Neutrophil (primary cell): Measurements from ENCODE around the gene THSD4.

Experiments used
- H3K27ac ChIP-seq: fragments of 200-600 bp; sonication (generic); 2 replicates; pipeline ENCODE4 v1.5.1; 2016; ENCODE audit warnings: mild to moderate bottlenecking, moderate library complexity
- H3K27me3 ChIP-seq: fragments of 200-600 bp; sonication (generic); 2 replicates; pipeline ENCODE4 v1.6.0; 2016; ENCODE audit warnings: mild to moderate bottlenecking
- H3K36me3 ChIP-seq: fragments of 200-600 bp; sonication (generic); 2 replicates; pipeline ENCODE4 v1.5.1; 2017
- H3K4me1 ChIP-seq, 2 experiments: fragments of 200-600 bp in 1 of 2; sonication (generic) in 1 of 2; 1 replicate in 1 of 2; 2 replicates in 1 of 2; pipeline versions ENCODE4 v1.5.1 to v1.6.1; 2013 to 2016; ENCODE audit warnings: low read depth in 1 of 2, low read length in 1 of 2, mild to moderate bottlenecking in 1 of 2, moderate library complexity in 1 of 2; ENCODE audit not compliant: control insufficient read depth in 1 of 2, insufficient read depth in 1 of 2
- H3K4me3 ChIP-seq, 2 experiments: fragments of 200-600 bp in 1 of 2; sonication (generic) in 1 of 2; 1 replicate in 1 of 2; 2 replicates in 1 of 2; pipeline ENCODE4 v1.5.1; 2013 to 2016; ENCODE audit warnings: low read depth in 1 of 2, low read length in 1 of 2, mild to moderate bottlenecking in 1 of 2, moderate library complexity in 1 of 2
- H3K9me3 ChIP-seq: fragments of 200-600 bp; sonication (generic); 2 replicates; pipeline ENCODE4 v1.5.1; 2016
- TF ChIP-seq, protein P1 (sequence below): fragments of 200-600 bp; sonication (generic); IDR thresholded peaks from 2 replicates; pipeline ENCODE4 v1.5.1; 2016; ENCODE audit warnings: antibody characterized with exemption

Gene THSD4

DNA sequence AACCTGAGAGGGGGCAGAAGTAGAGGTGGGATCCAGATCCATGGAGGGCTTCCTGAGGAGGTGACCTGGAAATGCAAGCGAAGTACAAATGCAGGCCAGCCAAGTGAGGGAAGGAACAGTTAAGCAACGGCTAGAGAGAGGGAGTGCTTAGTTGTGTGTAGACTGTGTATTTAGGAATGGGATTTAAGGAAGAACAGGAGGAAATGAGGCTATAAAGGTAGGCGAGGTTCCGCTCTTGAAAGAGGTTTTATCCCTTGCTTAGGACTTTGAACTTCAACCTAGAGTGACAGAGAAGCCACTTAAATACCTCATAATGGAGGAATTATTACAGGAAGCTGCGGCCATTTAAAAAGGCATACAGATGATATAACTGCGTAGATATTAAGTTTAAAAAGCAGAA, 295.1 kb downstream of the THSD4 start:
- Histone ChIP-seq H3K4me3 (no peak overlapping the region), H3K4me1 (no peaks in the 10 kb centered on the region), H3K27ac (no peak overlapping the region), H3K27me3 (peaks cover 15% of the 10 kb centered on the region), H3K36me3 (no peaks in the 10 kb centered on the region), H3K9me3 (no peaks in the 10 kb centered on the region)
- TF ChIP-seq, protein P1, sequence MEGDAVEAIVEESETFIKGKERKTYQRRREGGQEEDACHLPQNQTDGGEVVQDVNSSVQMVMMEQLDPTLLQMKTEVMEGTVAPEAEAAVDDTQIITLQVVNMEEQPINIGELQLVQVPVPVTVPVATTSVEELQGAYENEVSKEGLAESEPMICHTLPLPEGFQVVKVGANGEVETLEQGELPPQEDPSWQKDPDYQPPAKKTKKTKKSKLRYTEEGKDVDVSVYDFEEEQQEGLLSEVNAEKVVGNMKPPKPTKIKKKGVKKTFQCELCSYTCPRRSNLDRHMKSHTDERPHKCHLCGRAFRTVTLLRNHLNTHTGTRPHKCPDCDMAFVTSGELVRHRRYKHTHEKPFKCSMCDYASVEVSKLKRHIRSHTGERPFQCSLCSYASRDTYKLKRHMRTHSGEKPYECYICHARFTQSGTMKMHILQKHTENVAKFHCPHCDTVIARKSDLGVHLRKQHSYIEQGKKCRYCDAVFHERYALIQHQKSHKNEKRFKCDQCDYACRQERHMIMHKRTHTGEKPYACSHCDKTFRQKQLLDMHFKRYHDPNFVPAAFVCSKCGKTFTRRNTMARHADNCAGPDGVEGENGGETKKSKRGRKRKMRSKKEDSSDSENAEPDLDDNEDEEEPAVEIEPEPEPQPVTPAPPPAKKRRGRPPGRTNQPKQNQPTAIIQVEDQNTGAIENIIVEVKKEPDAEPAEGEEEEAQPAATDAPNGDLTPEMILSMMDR, result no peak

DNA sequence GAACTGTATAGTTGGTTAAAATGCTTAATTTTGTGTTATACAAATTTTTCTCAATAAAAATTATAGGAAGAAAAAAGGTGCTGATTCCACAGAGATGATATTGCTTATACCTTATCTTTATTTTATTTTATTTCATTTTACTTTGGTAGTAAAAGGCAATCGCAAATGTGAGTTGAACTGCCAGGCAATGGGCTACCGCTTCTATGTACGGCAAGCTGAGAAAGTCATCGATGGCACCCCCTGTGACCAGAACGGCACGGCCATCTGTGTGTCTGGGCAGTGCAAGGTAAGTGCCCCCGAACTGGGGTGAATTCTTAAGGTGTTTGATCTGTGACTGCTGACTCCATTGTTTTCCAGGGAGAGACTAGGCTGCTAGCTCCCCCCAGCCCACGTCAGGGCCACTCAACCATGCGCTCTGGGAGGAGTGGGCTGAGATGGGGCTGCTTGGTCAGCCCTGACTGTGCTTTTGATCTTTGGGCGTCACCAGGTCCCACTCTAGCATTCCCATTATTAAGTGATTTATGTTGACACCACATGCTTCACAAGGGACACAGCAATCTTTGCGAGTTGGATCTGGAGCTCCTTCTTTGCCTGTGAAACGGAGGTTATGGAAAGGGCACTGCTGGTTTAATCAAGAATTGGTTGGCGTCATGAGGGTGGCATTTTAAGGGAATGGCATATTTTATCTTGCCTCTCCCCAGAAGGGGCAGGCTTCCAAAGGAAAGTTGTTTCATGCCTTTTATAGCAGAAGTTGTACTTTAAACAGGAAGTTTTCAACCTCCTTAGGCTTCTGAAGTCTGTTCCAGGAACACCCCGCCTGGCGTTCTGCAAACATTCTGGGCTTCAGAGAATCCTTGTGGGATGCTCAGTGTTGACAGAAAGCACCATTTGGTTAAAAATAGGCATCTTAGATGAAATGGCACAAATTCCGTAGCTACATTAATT, 296.5 kb downstream of the THSD4 start:
- Histone ChIP-seq H3K4me3 (no peak overlapping the region), H3K36me3 (no peaks in the 10 kb centered on the region), H3K27ac (no peak overlapping the region), H3K9me3 (no peaks in the 10 kb centered on the region), H3K4me1 (no peaks in the 10 kb centered on the region), H3K27me3 (peaks cover 15% of the 10 kb centered on the region)
- TF ChIP-seq, protein P1, result no peak

DNA sequence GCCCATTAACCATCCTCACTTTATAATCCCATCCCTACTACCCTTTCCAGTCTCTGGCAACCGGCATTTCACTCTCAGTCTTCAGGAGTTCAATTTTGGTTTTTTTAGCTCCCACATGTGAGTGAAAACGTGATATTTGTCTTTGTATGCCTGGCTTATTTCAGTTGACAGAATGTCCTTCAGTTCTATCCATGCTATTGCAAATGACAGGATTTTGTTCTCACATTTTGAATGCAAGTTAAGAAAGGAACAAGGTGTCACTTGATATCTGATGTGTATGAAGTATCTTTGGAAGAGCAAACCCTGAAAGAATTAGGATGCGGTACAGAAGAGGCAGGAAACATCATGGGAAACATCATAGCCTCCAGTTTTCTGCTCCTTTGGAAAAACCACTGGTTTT, 298.1 kb downstream of the THSD4 start:
- H3K4me1 ChIP-seq, result no peaks in the 10 kb centered on the region
- H3K27ac ChIP-seq, result no peak overlapping the region
- TF ChIP-seq, protein P1, result no peak
- no peak overlapping the region for H3K4me3 ChIP-seq
- H3K27me3 ChIP-seq, result peaks cover 15% of the 10 kb centered on the region
- no peaks in the 10 kb centered on the region for H3K36me3 ChIP-seq
- H3K9me3 ChIP-seq, result no peaks in the 10 kb centered on the region

DNA sequence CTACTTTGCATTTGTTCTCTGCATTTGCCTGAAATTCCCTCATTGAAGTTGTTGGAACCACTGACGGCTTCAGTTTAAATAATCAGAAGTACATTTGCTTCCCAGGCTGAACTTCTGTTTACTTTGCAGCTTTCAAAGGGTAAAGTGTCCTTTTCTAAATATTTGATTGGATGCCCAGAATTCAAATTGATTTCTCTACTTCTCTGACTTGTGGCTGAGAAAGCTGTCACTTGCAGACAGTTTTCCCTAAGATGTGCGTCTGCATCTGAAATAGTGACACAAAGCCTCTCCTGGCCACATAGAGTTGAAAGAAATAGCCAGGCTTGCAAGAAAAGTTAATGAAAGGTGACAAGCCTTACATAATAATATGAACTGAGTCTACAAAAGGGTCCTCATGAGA, 299.6 kb downstream of the THSD4 start:
- no peaks in the 10 kb centered on the region for H3K9me3 ChIP-seq
- peaks cover 15% of the 10 kb centered on the region for H3K27me3 ChIP-seq
- TF ChIP-seq, protein P1, result no peak
- no peaks in the 10 kb centered on the region for H3K36me3 ChIP-seq
- H3K4me3 ChIP-seq, result no peak overlapping the region
- no peak overlapping the region for H3K27ac ChIP-seq
- H3K4me1 ChIP-seq, result no peaks in the 10 kb centered on the region

DNA sequence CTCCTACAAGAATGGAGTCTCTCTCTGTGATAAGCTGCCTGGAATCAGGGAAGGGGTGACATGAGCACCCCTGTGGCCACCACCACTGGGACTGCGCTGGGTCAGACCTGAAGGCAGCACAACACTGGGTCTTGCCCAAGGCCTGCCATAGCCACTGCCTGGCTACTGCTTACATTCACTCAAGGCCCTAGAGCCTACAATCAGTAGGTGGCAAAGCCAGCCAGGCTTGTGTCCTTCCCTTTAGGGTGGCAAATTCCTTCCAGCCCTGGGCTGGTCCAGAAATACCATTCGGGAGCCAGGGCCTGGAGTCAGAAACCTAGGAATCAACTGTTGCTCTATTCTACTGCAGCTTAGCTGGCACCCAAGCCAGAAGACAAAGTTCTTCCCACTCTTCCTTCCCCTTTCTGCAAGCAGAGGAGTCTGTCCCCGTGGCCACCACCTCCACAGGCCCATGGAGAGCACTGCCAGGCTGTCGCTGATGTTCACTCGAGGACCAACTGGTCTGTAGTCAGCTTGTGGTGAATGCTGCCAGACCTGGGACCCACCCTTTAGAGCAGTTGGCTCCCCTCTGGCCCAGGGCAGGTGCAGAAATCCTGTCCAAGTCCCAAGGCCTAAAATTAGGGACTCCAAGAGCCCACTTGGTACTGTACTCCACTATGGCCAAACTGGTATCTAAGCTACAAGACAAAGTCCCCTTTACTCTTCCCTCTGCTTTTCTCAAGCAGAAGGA, 307.4 kb downstream of the THSD4 start:
- H3K27me3 ChIP-seq, result peaks cover 4% of the 10 kb centered on the region
- H3K36me3 ChIP-seq, result no peaks in the 10 kb centered on the region
- H3K9me3 ChIP-seq, result no peaks in the 10 kb centered on the region
- no peak overlapping the region for H3K27ac ChIP-seq
- no peak overlapping the region for H3K4me3 ChIP-seq
- H3K4me1 ChIP-seq, result no peaks in the 10 kb centered on the region
- TF ChIP-seq, protein P1, result no peak
